ENCODE measurements around the gene GPSM1.
A peak's percentile ranks its signal among the peaks of the same experiment; 100 is the strongest.

The GPSM1 gene

DNA sequence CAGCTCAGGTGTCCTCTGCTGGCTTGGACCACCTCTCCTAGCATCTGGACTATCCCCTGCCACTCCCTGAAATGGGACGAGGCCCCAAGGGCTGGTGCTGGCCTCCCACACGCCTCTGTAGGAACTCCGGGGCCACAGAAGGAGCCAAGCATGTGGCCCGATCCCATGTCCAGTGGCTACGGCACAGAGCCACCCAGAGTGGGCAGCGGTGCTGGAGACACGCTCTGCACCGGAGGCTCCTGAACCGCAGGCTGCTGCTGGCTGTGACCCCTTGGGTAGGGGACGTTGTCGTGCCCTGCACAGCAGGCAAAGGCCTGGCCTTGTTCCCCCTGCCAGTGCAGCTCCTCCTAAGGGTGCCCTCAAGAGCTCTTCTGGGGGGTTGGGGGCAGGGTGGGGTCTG lies 52.6 kb downstream of the GPSM1 start:
- no peak for DNase-seq

DNA sequence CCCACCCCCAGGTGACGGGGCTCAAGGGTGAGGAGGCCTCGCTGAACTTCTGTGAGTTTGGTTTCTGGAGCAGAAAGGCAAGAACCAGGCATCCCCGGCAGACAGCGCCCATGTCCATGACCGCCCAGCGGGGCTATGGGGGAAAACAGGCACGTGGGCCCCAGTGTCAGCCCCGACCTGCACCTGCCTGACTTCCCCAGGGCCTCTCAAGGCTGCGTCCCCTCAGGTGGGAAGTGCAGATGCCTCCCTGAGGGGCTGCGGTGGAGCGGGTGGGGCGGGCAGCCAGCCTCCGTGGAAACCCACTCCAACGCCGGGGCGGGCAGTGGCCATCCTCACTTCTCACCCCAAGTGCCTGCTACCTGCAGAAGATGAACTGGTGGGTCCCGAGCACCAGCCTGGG lies 53.0 kb downstream of the GPSM1 start:
- no peak for DNase-seq

DNA sequence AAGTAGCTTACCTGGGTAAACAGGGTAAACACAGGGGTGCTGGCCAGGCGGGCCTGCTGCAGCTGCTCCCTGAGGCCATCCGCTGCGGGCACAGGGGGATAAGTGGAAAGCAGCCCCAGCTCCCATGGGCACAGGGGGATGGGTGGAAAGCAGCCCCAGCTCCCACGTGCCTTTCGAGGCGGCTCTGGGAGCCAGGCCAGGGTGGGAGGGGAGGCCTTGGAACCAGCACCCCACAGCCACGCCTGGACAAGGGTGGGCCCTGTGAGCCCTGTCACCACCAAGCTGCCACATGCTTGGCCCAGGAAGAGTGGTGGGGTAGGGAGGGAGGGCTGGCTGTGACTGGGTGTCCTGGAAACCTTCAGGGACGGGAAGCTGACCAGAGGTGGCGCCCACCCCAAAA lies 54.0 kb downstream of the GPSM1 start:
- no peak for DNase-seq

DNA sequence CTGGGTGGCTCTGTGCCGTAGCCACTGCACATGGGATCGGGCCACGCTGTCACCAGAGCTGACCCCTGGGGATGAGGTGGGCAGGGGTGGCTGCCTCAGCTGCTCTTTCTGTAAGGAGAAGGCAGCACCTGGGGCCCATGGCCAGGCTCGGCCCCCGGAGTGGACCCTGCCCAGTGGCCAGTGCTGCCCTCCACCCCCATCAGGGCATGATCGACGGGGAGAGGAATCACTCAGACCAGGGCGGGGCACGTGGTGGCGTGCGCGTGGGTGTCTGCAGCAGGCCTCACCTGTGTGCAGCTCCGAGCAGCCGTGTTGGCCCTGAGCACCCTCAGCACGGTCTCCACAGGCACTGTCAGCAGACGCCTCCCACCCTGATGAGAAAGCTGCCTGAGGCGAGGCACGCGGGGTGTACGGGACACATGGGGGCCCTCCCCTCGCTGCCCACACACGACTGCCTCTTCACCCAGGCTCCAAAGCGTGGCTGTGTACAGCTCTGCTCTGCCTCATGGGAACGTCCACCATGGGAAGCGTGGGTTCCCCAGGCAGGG lies 54.7 kb downstream of the GPSM1 start:
- DNase-seq: no peak

DNA sequence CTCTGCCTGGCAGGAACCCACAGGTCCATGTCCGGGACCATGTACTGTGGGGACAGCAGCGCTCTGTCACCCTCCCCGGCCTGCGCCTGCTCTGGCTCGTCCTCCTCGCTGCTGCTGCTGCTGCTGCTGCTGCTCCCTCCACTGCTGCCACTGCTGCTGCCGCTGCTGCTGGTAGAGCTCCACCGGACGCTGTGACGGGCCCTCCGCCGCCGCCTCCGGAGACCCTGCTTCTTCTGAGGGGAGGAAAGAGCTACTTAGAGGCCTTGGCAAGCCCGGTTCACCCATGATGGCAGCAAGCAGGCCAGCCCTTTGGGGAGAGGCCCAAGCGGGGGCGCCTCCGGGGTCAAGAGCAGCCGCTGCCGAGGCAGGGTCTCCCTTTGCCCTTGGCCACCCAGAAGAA lies 56.1 kb downstream of the GPSM1 start:
- DNase-seq: no peak

DNA sequence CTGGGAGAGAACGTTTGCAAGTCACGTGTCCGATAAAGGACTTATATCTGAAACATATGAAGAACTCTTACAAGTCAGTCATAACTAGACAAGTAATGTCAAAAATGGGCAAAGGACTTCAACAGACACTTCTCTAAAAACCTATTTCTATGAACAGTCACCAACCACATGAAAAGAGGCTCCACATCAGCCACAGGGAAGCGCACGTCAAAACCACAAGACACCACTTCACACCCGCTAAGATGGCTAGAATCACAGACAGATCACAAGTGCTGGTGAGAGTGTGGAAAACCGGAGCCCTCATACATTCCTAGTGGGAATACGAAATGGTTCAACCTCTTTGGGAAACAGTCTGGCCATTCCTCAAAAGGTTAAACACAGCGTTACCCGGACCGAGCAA lies 57.7 kb downstream of the GPSM1 start:
- no peak for DNase-seq

DNA sequence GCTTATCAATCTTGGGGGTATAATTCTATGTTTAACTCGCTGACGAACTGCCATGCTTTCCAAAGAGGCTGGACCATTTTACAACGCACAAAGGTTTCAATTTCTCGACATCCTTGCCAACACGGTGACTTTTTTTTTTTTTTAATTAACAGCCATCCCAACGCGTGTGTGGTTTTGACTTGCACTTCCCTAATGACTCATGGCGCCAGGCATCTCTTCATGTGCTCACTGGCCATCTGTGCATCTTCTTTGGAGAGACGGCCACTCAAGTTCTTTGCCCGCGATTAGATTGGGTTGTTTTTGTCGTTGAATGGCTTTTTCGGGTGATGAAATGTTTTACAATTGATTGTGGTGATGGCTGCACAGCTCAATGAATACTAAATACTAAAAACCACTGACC lies 58.7 kb downstream of the GPSM1 start:
- DNase-seq: peak; percentile 93

DNA sequence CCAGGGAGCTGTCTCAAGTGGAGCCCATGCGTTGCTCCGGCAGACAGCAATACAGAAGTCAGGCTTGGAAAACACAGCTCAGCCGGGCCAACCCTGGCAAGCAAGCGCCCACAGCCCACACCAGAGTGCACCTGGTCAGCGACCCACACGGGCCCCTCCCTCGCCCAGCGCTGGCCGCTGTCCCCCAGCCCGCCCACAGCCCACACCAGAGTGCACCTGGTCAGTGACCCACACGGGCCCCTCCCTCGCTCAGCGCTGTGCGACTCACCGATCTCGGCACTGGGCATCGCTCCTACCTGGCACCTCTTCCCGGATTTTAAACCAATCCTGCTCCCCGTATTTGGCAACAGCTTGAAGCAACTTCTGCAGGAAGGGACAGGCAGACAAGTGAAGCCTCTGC lies 59.9 kb downstream of the GPSM1 start:
- DNase-seq: no peak

DNA sequence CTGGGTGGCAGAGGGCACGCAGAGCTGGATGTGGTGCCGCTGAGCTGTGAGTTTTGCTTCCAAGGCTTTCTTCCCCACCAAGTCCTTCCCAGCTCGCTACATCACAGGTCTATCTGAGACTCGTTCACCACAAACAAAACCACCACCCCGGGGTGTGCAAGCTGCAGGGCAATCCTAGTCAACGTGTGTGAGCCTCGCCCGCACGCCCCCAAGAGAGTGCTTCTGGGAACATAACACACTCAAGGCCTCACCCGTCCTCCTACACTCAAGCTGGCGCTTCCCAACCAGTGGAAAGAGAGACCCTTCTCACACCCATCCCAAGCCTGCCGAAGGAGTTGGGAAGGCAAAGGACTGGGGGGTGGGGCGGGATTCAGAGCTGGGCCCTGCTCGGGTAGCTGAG lies 62.1 kb downstream of the GPSM1 start:
- DNase-seq: no peak

DNA sequence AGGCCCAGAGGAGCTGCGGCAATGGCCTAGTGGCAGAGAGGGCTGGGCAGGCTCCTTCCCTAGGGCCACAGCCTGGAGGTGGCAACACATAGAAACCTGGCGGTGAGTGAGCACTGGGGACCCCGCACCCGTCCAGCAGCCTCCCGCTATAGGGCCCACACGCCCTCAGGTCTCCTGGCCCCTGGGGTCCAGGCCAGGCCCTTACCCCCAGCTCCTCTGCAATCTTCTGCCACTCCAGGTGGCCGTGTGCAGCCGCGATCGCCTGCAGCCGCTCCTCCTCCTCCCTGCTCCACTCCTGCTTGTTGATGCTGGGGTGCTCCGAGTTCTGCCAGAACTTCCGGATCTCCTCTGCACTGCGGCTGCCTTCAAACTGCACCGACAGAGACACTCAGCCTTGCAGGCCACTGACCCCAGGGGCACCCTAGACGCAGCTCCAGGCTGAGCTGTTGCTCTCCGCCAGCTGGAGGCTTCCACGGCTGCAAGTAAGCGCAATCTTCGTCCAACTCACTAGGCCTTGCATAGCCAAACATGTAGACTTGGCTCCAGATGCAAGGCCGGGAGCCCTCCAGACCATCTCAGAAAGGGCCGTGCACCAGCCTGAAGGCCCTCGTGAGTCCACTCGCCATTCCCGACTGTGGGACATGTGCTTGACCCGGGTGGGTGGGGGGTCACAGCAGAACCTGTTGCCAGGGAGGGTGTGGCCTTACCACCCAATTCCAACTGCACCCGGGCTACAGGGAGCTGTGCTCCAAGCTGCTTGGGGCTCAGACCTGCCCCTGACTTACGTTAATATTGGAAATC lies 64.6 kb downstream of the GPSM1 start:
- DNase-seq: no peak

DNA sequence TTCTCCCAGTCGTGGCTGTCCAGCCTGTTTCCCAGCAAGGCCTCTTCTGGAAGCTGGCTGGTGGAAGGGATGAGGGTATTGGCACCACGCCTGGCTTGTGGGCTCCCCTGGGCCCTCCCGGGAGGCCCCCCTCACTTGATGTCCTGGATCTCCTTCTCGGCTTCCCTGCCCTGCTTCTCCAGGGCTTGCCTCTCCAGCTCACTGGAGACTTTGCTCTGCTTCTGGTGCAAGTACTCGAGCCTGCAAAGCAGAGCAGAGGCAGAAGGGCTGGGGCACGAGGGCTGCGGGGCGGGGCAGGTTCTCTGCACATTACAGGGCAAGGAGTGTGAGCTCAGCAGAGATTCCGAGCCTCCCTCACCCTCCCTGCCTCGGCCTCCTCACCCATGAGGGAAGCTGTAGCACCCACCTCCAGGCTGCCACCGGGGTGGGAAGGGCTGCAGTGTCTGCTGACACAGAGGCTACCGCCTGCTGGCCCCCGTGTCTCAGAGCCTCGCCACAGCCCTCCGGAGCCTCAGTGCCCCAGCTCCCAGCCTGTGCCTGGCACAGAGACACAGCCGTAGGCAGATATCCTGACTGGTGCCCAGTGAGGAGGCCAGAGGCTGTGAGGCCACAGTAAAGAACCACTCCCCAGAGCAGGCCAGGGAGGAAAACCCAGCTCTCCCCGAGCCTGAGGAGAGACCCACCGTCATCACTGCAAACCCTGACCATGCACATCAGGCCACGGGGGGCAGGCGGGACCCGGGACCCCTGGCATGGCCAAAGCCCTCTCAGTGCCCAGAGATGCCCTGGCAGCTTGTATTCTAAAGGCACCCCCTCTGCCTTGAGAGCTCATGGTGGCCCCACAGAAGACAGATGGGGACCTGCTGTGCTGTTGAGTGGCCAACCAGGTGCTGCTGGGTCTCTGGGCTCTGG lies 65.5 kb downstream of the GPSM1 start:
- no peak for DNase-seq

DNA sequence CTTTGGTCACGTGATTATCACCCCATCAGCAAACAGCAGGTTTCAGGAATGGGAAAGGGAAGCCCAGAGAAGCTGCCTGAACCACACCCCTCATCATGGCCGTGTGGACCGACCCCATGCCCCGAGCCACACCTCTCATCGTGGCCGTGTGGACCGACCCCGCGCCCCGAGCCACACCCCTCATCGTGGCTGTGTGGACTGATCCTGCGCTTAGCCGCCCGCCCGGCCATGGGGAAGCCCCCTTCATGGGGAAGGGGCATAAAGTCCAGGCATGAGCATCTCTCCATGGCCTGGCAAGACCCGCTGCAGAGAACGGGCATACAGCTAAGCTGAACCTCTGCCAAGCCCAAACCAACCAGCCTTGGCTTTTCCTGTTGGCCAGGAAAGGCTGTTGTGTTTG lies 66.2 kb downstream of the GPSM1 start:
- DNase-seq: no peak

DNA sequence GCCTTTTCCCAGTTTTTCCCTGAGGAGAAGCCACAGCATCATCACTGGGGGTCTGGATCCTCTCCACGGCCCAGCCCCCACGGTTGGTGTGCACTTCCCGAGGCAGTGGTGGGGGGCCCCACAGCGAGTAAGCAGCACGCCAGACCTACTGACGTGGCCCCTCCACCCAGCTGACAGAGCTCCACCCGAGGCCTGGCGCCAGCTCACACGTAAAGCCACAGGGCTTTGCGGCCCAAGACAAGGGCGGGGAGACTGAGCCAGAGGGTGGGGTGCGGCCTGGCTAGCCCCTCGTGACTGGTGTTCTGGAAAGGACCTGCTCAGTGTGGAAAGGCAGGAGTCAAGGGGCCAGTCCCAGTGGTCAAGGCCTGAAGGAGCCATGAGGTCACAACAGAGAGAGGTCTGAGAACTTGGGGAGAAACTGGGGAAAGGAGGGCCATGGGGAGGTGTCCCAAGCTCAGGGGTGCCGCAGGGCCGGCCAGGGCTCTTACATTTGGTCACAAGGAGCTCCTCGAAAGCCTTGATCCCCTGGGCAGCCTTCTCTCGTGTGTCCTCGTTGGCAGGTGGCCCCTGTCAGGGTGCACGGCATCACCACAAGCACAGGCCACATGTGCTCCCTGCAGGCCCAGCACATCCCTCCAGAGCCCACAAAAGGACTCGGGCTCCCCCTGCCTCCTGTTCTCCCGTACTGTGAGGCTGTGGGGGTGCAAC lies 67.1 kb downstream of the GPSM1 start:
- no peak for DNase-seq

DNA sequence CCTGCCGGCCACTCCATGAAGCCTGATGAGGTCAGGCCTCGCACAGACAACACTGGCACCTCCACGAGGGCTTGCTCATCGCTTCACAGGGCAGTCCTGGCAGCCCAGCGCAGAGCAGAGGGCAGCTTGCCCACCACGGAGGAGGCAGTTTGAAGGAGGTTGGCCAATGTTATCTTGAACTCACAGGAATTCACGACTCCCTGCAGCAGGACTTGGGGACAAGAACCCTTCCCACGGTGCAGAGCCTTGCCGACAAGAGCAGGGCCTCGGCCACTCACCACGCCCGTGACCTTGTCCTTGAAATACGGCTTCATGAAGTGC lies 67.6 kb downstream of the GPSM1 start:
- DNase-seq: no peak

DNA sequence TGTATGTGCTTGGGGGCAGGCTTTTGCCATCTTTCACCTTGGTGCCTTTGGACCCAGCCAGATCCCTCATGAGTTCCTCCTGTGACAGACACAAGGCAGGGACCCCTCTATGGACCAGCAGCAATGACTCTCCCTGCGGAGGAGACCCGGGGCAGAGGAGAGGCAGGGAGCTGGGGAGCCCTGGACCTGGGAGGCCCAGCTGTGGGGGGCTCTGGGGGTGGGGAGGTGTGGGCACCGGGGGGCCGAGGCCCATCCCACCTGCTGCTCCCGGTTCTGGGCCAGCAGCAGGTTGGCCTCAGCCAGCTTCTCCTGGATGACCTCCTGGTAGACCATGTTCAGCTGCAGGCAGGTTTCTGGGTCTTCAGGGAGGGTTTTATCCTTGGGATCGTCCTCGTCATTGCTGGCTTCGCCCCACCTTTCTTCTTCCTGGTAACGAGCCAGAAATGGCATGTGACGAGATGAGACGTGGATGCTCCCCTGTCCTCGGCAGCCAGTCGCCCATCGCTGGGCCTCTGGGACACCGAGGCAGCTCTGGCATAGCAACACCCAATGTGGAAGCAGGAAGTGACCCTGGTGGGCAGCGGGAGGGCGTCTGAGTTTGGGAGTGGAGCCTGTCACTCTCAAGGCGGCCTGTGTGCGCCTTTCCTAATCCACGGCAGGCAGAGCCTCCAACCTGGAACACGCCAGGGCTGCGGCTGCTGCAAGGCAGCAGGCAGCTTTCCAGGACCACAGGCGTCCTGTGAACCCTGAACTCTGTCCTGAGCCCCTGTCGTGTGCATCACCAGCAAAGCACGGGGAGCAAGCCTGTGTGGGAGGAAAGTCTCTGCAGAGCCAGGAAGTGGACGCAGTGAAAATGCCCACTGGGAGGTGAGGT lies 68.2 kb downstream of the GPSM1 start:
- no peak for DNase-seq

DNA sequence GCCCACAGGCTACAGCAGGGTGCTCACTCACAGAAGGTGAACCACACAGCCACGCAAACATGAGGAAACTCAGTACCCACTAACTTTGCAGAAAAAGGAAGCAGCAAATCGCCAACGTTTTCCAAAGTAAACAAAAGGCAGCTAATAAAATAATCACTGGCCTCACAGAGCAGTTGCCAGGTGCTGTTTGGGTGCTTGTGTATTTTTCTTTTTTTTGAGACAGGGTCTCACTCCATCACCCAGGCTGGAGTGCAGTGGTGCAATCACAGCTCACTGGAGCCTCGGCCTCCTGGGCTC lies 68.8 kb downstream of the GPSM1 start:
- DNase-seq: no peak

DNA sequence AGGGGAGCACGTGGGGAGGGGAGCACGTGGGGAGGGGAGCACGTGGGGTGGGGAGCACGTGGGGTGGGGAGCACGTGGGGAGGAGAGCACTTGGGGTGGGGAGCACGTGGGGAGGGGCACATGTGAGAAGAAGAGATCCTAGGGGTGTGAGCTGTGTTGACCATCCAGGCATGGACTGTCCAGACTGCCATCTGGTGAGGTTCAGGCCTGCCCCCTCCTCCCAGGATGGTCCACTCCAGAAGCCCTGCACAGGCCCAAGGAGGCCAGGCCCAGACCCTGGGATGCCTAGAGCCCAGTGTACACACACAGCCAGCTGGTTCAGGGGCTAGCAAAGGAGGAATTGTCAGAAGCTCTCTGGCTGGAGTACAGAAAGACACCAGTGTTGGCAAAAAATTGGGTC lies 70.3 kb downstream of the GPSM1 start:
- DNase-seq: no peak

DNA sequence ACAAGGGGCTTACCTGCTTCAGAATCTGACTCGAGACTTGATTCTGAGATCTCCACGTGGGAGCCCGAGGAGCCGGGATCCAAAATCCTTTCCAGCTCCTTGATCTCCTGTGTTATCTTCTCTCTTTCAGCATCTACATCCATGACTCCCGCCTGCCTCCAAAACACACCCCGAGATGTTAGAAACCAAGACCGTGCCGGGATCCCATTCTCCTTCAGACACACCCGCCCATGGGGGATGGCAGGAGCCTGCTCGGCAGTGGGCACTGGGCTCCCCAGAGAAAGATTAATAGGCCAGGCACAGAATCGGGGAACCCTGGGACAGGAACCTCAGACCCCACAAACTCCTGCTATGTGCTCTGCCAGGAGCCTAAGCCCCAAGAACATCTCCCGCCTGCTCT lies 70.9 kb downstream of the GPSM1 start:
- no peak for DNase-seq

DNA sequence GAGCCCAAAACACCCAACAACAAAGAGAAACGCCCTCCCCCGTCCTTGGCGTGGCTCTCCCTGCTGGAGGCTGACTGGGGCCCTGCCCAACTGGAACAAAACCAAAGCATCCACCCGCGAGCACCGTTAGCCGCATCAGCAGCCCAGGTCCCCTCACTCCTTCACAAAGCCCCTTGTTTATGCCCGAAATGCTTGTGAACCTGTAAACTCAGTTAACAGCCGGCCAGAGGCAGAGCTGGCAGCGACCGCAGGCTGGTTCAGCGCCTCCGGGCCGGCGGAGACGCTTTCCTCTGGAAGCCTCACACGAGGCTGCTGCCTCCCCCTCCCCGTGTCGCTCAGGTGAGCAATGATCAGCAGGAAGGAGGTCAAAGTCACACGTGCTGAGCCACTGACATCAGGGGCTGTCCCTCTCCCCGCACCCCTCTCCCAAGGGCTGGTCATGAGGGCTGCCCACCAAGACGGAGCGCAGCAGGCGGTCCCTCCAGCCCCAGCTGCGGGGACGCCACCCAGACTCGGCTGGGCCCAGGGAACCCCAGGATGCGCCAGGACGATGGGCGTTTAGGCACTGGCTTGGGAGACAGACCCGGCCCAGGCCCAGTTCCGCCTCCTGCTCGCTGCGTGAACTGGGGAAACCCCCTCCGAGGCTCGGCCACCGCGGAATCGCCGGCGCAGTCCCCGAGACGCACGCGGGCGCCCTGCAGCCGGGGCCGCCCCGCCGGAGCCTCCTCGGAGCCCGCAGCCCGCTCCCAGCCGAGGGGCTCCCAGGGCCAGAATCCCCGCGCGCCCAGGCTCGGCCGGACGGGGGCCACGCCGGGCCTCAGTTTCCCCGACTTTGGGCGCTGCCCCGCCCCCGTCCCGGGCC lies 72.1 kb downstream of the GPSM1 start:
- DNase-seq: no peak

DNA sequence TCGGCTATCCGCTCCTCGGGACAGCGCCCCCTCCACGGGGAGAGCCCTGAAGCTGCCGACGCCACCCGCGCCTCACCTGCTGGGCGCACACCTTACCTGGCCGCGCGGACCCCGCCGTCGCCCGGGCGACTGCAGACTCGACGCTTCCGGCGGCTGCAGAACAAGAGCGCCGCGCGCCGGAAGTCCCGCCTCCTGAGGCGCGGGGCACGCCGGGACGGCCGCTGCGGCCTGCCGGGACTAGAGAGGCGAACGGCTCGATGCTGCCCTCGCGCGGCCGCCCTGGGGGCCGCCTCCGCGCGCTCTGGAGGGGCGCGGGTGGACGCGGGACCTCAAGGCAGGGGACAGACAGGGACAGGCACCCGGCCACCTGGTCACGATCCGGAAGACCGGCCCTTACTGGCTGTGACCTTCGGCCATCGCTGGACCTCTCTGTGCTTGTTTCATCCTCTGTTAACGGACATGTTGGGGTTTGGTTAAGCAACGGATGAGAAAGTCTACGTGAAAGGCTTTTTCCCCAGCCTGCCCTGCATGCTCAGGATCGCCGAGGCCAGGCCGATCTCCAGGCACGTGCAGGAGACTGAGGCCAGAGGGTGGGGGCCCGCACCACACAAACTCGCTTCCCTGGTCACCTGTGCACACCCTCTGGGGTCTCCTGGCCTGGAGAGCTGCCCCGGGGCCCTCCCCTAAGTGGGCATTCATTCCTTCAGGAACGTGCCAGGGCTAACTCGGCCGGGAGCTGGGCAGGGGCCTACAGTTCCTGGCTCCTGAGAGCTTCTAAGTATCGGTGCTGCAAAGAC lies 72.9 kb downstream of the GPSM1 start, which contains the start of gene SNAPC4:
Gene SNAPC4, minus strand, starts transcription at position 133 of the 797 bp plus-strand sequence. CDS start 1,742 bp downstream, outside the sequence.
- DNase-seq: peak; percentile 92

Measured in NCI-H2171 (cell line).